ENCODE measurements around the gene PLXNA1. TPM values are rescaled to one million over a fixed set of nuclear protein-coding genes. Genes with fewer than 3 reads are reported as not detected.

Gene PLXNA1
- polyA plus RNA-seq, 3 donors = 31.8 to 33.4 (median 32.3) TPM

- no peak for DNase-seq
Observed at GRCh38 chr3:127017781-127018180, 34.9 kb downstream of the PLXNA1 start.

- no peak for DNase-seq
Observed at GRCh38 chr3:127018306-127018828, 35.5 kb downstream of the PLXNA1 start.

- DNase-seq = no peak
Observed at GRCh38 chr3:127019449-127019848, 36.5 kb downstream of the PLXNA1 start.

GRCh38 chr3:127020543-127020942 lies 37.6 kb downstream of the PLXNA1 start:
- no peak for DNase-seq

GRCh38 chr3:127022849-127023248 lies 39.9 kb downstream of the PLXNA1 start:
- DNase-seq = no peak

- DNase-seq = no peak
Observed at GRCh38 chr3:127025456-127025855, 42.5 kb downstream of the PLXNA1 start.

- DNase-seq = no peak
Observed at GRCh38 chr3:127026036-127026435, 43.1 kb downstream of the PLXNA1 start.

- DNase-seq = no peak
Observed at GRCh38 chr3:127026661-127027060, 43.7 kb downstream of the PLXNA1 start.

GRCh38 chr3:127027061-127027735 lies 44.3 kb downstream of the PLXNA1 start:
- DNase-seq = no peak

- DNase-seq = no peak
Observed at GRCh38 chr3:127027811-127028548, 45.1 kb downstream of the PLXNA1 start.

- DNase-seq = no peak
Observed at GRCh38 chr3:127028781-127029657, 46.1 kb downstream of the PLXNA1 start.

GRCh38 chr3:127029658-127030507 lies 47.0 kb downstream of the PLXNA1 start:
- DNase-seq = no peak

GRCh38 chr3:127030508-127031412 lies 47.8 kb downstream of the PLXNA1 start:
- no peak for DNase-seq

- no peak for DNase-seq
Observed at GRCh38 chr3:127031413-127031810, 48.5 kb downstream of the PLXNA1 start.

GRCh38 chr3:127031845-127032244 lies 48.9 kb downstream of the PLXNA1 start:
- no peak for DNase-seq

GRCh38 chr3:127032296-127032990 lies 49.5 kb downstream of the PLXNA1 start:
- DNase-seq = no peak
